ENCODE measurements around the gene ATP5MG.

ATP5MG gene

DNA sequence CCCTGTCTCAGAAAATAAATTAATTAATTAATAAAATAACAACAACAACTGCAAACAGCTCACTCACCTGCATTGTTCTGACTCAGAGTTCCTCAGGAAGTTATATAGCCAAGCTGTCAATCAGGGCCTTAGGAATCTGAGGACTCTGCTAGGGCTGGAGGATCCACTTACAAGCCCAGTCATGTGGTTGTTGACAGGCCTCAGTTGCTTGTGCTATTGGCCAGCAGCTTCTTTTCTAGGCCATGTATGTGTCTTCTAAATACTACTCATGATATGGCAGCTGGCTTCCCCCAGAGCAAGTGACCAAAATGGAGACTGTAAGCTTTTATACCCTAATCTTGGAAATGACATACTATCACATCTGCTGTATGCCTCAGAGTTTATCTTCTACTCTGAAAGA, 20.8 kb upstream of the ATP5MG start:
- DNase-seq (ENCODE audit: low read depth): peak; percentile 94

DNA sequence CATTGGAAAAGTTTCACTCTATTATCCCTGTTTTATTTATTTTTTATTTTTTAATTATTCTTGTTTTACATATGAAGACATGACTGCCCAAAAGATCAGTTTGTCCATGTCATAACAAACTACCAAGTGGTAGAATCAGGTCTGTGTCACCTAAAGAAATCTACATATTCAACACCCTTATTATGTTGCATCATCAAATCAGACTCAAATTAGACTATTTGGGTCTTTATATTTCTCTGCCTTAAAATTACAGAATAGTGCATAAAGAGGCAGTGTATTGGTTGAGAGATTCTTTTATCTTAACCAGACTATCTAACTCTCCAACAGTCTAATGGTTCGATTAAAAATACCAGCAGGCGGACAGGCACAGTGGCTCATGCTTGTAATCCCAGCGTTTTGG, 18.5 kb upstream of the ATP5MG start:
- H3K4me3 ChIP-seq (ENCODE audit: low read length): no peak overlapping the region
- TF ChIP-seq, protein P1, sequence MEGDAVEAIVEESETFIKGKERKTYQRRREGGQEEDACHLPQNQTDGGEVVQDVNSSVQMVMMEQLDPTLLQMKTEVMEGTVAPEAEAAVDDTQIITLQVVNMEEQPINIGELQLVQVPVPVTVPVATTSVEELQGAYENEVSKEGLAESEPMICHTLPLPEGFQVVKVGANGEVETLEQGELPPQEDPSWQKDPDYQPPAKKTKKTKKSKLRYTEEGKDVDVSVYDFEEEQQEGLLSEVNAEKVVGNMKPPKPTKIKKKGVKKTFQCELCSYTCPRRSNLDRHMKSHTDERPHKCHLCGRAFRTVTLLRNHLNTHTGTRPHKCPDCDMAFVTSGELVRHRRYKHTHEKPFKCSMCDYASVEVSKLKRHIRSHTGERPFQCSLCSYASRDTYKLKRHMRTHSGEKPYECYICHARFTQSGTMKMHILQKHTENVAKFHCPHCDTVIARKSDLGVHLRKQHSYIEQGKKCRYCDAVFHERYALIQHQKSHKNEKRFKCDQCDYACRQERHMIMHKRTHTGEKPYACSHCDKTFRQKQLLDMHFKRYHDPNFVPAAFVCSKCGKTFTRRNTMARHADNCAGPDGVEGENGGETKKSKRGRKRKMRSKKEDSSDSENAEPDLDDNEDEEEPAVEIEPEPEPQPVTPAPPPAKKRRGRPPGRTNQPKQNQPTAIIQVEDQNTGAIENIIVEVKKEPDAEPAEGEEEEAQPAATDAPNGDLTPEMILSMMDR (IDR thresholded peaks at IDR 0.05; ENCODE audit: insufficient read depth, low read depth, low read length, missing control alignments): no peak
- DNase-seq (ENCODE audit: low read depth): no peak

More for the DNA sequence above, 20.8 kb upstream of the ATP5MG start:
- no peak overlapping the region for H3K4me3 ChIP-seq (ENCODE audit: low read length)
- TF ChIP-seq, protein P1 (IDR thresholded peaks at IDR 0.05; ENCODE audit: insufficient read depth, low read depth, low read length, missing control alignments): no peak

DNA sequence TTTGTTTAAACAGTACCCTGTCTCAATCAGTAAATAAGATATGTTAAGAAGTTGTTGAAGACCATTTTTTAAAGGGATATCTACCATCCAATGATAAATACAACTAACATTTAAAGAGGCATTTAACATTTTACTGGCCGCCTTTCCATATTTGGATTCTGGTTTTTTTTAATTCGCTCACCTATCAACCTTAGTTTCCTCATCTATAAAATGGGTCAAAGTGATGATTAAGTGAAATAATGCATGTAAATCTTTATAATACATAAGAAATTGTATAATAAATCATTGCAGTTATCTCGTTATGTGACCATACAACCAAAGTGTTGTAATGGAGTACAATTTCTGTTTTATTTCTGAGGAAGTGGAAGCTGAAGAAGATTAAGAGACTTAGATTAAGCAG, 17.7 kb upstream of the ATP5MG start:
- no peak for DNase-seq (ENCODE audit: low read depth)
- no peak overlapping the region for H3K4me3 ChIP-seq (ENCODE audit: low read length)
- TF ChIP-seq, protein P1 (IDR thresholded peaks at IDR 0.05; ENCODE audit: insufficient read depth, low read depth, low read length, missing control alignments): no peak

DNA sequence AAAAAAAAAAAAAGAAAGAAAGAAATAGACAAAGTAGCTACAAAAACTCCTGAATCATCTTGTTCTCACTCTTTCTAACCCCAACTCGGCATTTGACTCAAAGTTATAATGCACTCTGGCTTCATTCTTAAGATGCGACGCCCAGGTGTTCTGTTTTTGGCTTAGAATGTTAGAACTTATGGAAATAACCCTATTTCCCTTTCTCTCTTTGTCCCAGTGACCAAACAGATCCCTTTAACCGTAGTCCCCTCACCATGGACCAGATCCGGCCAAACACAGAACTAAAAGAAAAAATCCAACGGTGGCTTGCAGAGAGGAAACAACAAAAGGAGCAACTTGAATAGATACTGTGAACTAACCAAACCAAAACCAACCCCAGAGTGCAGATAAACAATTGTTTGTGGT, 5.3 kb upstream of the ATP5MG start:
- no peak overlapping the region for H3K4me3 ChIP-seq (ENCODE audit: low read length)
- DNase-seq (ENCODE audit: low read depth): no peak
- TF ChIP-seq, protein P1 (IDR thresholded peaks at IDR 0.05; ENCODE audit: insufficient read depth, low read depth, low read length, missing control alignments): no peak

DNA sequence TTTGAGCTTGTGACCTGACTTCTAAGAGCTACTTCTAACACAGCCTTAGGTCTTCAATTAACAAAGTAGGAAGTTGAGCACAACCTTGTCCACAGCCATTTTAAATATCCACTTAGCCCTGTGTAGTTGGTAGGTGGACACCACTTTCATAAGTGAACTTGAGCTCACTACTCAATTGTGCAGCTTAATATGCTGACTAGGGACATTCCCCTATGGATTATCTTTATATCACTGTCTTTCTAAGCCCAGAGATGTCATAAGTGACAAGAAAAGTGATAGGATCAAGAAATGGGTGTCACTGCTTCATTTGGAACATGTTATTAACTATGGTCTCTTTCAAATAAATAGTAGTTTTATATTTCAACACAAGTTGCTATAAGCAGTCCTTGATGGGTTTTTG, 4.0 kb upstream of the ATP5MG start:
- H3K4me3 ChIP-seq (ENCODE audit: low read length): no peak overlapping the region
- TF ChIP-seq, protein P1 (IDR thresholded peaks at IDR 0.05; ENCODE audit: insufficient read depth, low read depth, low read length, missing control alignments): no peak
- no peak for DNase-seq (ENCODE audit: low read depth)

DNA sequence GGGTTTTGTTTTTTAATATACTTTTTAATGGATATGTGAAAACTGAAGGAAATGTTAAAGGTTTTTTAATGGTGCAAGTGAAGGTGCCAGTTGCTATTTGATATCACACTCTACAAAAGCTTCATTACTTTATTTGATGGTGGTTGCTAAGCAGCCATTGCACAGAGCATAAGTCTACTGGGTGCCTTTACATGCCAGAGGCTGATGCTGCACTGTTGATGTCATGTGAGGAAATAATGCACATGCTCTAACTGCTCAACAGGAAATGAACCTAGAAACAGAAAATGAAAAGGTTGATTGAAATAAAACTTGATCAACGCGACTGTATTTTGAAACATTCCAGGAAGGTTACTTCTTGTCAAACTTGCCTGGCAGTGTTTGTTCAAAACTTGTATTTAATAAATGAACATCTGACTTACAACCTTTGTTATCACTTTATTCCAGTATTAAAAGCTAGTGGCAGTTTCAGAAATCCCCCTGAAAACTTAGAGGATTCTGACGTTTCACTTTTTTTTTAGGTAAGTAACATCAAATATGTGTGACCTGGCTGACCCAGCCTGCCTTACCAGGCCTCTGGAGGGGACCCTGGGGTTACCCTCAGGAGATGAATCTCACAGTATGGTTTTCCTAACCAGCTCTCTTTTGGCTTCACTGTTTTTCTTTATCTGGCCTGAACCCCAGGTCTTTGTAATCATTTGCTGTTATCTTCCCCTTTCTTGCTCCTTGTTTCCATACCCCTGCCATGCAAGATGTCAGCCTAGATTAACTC, 2.4 kb upstream of the ATP5MG start:
- peak; percentile 51 for DNase-seq (ENCODE audit: low read depth)

More for the DNA sequence above, 2.4 kb upstream of the ATP5MG start:
- TF ChIP-seq, protein P1 (IDR thresholded peaks at IDR 0.05; ENCODE audit: insufficient read depth, low read depth, low read length, missing control alignments): no peak
- H3K4me3 ChIP-seq (ENCODE audit: low read length): no peak overlapping the region

Data from epithelial cell of esophagus (primary cell).